Thyroid gland (tissue), 4 donors: ENCODE results near the gene OTUD7B. TPM values are rescaled to one million over a fixed set of nuclear protein-coding genes. Genes with fewer than 3 reads are reported as not detected.

Source experiments
- DNase-seq, 2 donors: peaks; one replicate each; pipeline ENCODE4 v3.0.0-alpha.2; 2019
- H3K27ac ChIP-seq, 3 donors: fragments of 200-600 bp; sonication (generic); 1 replicate in 2 of 3; 2 replicates in 1 of 3; pipeline ENCODE4 v1.5.1; 2016 to 2019; ENCODE audit warnings: mild to moderate bottlenecking in 1 of 3, moderate library complexity in 1 of 3
- H3K27me3 ChIP-seq: fragments of 200-600 bp; sonication (generic); one replicate; pipeline ENCODE4 v1.5.1; 2019
- H3K36me3 ChIP-seq, 2 donors: fragments of 200-600 bp; sonication (generic); one replicate each; pipeline ENCODE4 v1.5.1; 2016 to 2019
- H3K4me1 ChIP-seq, 2 donors: fragments of 200-600 bp; sonication (generic); one replicate each; pipeline ENCODE4 v1.5.1; 2017 to 2019
- H3K4me3 ChIP-seq, 3 donors: fragments of 200-600 bp; sonication (generic); replicated peaks in 1 of 3; 1 replicate in 2 of 3; 2 replicates in 1 of 3; pipeline ENCODE4 v1.5.1; 2016; ENCODE audit warnings: mild to moderate bottlenecking in 1 of 3
- H3K9me3 ChIP-seq: fragments of 200-600 bp; sonication (generic); one replicate; pipeline ENCODE4 v1.5.1; 2017
- POLR2A ChIP-seq, 2 donors: fragments of 450-650 bp; IDR thresholded peaks; one replicate each; pipeline ENCODE4 v1.6.1; 2017; ENCODE audit warnings: antibody characterized with exemption in 2 of 2, mild to moderate bottlenecking in 2 of 2, moderate library complexity in 1 of 2
- WGBS, 2 donors: methylation state at CpG; one replicate each; pipeline ENCODE4 v1.1.5; 2017; 5-methylcytosine and 5-hydroxymethylcytosine counted together
- intact Hi-C: fragments of 100-400 bp; cut with DNase I; formaldehyde crosslinking; loops from one replicate; pipeline ENCODE4 v1.15.1; 2023
- total RNA-seq, 4 donors: library from RNA; depleted of rRNA; stranded (reverse); fragments of >200 nt; gene quantifications; one replicate each; pipeline ENCODE4 v1.2.3, GENCODE V29; 2016
- TF ChIP-seq, protein P1 (sequence below), 6 experiments: fragments of 200-600 bp in 3 of 6; fragments of 450-650 bp in 3 of 6; sonication (generic) in 3 of 6; IDR thresholded peaks; one replicate each; pipeline ENCODE4 v1.5.1; 2016 to 2019; ENCODE audit warnings: antibody characterized with exemption in 6 of 6, mild to moderate bottlenecking in 2 of 6, inconsistent platforms in 1 of 6, moderate library complexity in 1 of 6

OTUD7B gene
- total RNA-seq, 4 donors from 2014 or later, result 15.9 to 39.2 (median 23.2) TPM

DNA sequence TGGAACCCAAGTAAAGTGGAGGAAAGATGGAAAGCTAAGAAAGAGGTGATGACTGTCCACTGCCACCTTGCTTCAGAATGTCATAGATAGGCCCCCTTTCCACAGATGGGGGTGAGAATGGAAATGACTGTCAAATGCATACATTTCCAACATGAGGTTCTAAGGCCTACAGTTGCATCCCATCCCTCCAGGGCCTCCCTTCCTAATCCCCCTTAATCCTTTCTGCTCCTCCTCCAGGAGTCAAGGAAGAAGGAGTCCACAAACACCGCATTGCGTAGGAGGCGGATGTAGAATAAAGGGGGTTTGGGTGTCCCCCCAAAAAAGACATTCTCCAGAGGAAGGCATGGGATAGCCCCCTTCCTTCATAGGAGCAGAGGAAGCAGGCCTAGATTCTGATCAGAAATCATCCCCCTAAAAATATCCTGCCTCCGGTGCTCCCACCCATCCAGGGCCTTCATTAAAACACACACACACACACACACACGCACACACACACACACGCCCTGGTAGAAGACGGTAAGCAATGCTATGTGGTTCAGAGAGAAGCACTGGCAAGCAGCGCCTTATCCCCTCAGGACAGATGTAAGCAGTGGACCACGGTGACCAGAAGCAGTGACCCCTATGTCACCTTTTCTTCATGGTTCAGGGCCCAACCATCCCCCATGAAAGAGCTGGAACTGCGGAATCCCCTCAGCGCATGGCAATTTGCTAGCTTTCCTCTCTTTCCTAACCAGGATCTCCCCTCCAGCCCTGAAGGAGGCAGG, 94.9 kb downstream of the OTUD7B start:
- intact Hi-C loops, result no loop called here
- H3K27ac ChIP-seq, result no peak overlapping the region
- no peak for DNase-seq
- WGBS, 2 donors, result 82 to 89% methylated on average over 10 to 11 of the region's 11 CpGs
- no peaks in the 10 kb centered on the region for H3K9me3 ChIP-seq
- no peaks in the 10 kb centered on the region for H3K27me3 ChIP-seq
- no peaks in the 10 kb centered on the region for H3K36me3 ChIP-seq
- no peak for TF ChIP-seq POLR2A (IDR thresholded peaks at IDR 0.05)
- TF ChIP-seq, protein P1, sequence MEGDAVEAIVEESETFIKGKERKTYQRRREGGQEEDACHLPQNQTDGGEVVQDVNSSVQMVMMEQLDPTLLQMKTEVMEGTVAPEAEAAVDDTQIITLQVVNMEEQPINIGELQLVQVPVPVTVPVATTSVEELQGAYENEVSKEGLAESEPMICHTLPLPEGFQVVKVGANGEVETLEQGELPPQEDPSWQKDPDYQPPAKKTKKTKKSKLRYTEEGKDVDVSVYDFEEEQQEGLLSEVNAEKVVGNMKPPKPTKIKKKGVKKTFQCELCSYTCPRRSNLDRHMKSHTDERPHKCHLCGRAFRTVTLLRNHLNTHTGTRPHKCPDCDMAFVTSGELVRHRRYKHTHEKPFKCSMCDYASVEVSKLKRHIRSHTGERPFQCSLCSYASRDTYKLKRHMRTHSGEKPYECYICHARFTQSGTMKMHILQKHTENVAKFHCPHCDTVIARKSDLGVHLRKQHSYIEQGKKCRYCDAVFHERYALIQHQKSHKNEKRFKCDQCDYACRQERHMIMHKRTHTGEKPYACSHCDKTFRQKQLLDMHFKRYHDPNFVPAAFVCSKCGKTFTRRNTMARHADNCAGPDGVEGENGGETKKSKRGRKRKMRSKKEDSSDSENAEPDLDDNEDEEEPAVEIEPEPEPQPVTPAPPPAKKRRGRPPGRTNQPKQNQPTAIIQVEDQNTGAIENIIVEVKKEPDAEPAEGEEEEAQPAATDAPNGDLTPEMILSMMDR (IDR thresholded peaks at IDR 0.05), result no peak
- peaks cover 0 to 10% of the 10 kb centered on the region in 2 donors for H3K4me1 ChIP-seq
- no peak overlapping the region for H3K4me3 ChIP-seq

DNA sequence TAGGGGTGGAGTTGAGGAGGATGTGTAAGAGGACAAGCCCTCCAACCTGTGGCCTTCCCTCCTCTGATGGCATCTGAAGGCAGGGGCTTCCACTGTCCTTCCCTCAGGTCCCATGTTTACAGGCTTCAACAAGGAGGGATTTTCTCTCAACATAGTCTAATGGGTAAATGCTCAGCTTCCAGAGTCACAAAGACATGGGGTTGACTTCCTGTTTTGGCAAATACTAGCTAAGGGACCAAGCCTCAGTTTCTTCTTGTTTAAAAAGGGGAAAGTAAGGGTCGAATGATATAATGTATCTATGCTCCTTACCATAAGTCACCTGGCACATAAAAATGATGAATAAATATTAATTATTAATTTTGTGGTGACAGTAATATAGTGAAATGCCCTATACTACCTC, 96.0 kb downstream of the OTUD7B start:
- Histone ChIP-seq H3K27me3 (no peaks in the 10 kb centered on the region), H3K9me3 (no peaks in the 10 kb centered on the region), H3K36me3 (no peaks in the 10 kb centered on the region), H3K27ac (no peak overlapping the region), H3K4me1 (peaks cover 0 to 10% of the 10 kb centered on the region in 2 donors), H3K4me3 (no peak overlapping the region)
- TF ChIP-seq, protein P1 (IDR thresholded peaks at IDR 0.05), result no peak
- TF ChIP-seq POLR2A (IDR thresholded peaks at IDR 0.05), result no peak
- intact Hi-C loops, result no loop called here
- no peak for DNase-seq
- 90 to 95% methylated on average over 1 of the region's 1 CpG for whole genome bisulfite sequencing, 2 donors

DNA sequence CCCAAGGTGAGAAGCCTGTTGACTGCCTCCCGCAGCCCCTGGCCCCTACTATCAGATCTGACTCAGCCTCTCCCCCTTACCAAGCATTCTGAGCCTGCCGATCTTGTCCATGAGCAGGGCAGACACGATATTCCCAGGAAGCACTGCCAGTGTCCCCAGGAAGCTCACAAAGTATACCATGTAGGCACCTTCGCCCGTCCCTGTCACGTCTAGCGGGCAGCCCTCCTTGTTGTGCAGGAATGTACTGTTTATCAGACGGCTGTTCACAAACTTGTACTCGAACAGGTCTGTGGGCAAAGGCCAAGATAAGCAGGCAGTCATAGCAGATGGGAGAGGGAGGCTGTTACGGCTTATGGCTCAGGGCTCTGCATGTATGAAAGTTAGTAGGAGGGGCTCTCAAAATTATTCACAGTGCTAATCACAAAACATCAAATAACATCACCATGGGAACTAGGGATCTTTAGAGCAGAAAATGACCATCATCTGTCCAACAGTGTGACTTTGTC, 103.9 kb downstream of the OTUD7B start:
- TF ChIP-seq, protein P1 (IDR thresholded peaks at IDR 0.05), result no peak
- TF ChIP-seq POLR2A (IDR thresholded peaks at IDR 0.05), result no peak
- Histone ChIP-seq H3K4me1 (no peaks in the 10 kb centered on the region), H3K9me3 (no peaks in the 10 kb centered on the region), H3K27ac (no peak overlapping the region), H3K4me3 (no peak overlapping the region), H3K36me3 (no peaks in the 10 kb centered on the region), H3K27me3 (no peaks in the 10 kb centered on the region)
- WGBS, 2 donors, result 89 to 92% methylated on average over 10 of the region's 10 CpGs
- intact Hi-C loops, result no loop called here
- no peak for DNase-seq

DNA sequence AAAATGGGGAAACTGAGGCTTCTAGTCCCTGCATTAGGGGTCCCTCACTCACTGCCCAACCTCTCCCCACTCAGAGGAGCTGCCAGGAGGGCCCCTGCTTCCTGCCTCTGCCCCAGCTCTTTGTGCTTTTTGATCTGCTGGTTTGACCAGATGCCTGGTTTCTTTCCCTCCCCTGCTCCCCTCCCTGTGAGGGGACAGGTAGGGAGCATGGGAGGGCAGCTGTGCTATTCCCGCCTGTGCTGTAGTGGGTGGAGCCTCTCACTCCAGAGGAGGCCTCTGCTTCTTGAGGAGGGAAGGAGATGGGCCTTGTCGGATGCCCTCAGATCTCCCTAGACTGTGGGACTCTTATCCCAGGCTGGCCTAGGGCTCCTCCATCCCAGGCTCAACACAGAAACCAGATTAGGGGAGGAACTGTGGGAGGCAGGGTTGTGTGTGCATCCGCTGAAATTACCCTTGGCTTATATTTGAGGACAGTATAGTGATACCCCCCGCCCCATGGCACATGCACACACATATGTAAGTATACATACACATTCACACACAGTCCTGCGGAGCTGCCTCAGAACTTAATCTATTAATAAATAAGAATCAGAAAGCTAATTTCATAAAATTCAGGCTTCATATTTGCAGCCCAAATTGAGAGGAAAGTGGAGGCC, 106.6 kb downstream of the OTUD7B start:
- Histone ChIP-seq H3K4me3 (no peak overlapping the region), H3K36me3 (no peaks in the 10 kb centered on the region), H3K4me1 (peaks cover 7 to 9% of the 10 kb centered on the region in 2 donors), H3K27me3 (no peaks in the 10 kb centered on the region), H3K27ac (no peak overlapping the region), H3K9me3 (no peaks in the 10 kb centered on the region)
- 82 to 85% methylated on average over 4 to 5 of the region's 5 CpGs for WGBS, 2 donors
- DNase-seq, result no peak
- intact Hi-C loops, result no loop called here
- no peak for TF ChIP-seq POLR2A (IDR thresholded peaks at IDR 0.05)
- TF ChIP-seq, protein P1 (IDR thresholded peaks at IDR 0.05), result no peak
